OCI-LY7 (cell line): ENCODE results near the gene ZNF445.

Source experiments
- EZH2phosphoT487 ChIP-seq: fragments of 200-600 bp; sonication (generic); IDR thresholded peaks from 2 replicates; pipeline ENCODE4 v1.6.1; 2018; ENCODE audit warnings: low read depth, borderline replicate concordance, mild to moderate bottlenecking, mixed run types, antibody characterized with exemption, low read length, moderate library complexity, mixed read lengths
- TF ChIP-seq, protein P1 (sequence below): fragments of 200-600 bp; sonication (generic); conservative IDR thresholded peaks from 2 replicates; pipeline ENCODE4 v1.5.1; 2014; ENCODE audit warnings: mild to moderate bottlenecking, antibody characterized with exemption, low read length, moderate library complexity, mixed read lengths

DNA sequence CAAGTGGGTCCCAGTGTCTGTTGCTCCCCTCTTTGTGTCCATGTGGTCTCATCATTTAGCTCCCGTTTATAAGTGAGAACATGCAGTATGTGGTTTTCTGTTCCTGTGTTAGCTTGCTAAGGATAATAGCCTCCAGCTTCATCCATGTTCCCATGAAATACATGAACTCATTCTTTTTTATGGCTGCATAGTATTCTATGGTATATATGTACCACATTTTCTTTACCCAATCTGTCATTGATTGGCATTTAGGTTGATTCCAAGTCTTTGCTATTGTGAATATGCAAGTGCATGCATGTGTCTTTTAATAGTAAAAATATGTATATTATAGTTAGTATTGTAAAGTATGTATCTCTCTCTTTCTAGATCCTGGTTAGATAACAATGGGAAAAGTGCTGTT lies 85.0 kb downstream of the ZNF445 start:
- TF ChIP-seq, protein P1, sequence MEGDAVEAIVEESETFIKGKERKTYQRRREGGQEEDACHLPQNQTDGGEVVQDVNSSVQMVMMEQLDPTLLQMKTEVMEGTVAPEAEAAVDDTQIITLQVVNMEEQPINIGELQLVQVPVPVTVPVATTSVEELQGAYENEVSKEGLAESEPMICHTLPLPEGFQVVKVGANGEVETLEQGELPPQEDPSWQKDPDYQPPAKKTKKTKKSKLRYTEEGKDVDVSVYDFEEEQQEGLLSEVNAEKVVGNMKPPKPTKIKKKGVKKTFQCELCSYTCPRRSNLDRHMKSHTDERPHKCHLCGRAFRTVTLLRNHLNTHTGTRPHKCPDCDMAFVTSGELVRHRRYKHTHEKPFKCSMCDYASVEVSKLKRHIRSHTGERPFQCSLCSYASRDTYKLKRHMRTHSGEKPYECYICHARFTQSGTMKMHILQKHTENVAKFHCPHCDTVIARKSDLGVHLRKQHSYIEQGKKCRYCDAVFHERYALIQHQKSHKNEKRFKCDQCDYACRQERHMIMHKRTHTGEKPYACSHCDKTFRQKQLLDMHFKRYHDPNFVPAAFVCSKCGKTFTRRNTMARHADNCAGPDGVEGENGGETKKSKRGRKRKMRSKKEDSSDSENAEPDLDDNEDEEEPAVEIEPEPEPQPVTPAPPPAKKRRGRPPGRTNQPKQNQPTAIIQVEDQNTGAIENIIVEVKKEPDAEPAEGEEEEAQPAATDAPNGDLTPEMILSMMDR: no peak
- TF ChIP-seq EZH2phosphoT487: no peak
